Measurements from ENCODE around the gene NUAK1.

The NUAK1 gene

GRCh38 chr12:106074706-106075392 lies 63.9 kb downstream of the NUAK1 start:
- TF ChIP-seq, protein P1, sequence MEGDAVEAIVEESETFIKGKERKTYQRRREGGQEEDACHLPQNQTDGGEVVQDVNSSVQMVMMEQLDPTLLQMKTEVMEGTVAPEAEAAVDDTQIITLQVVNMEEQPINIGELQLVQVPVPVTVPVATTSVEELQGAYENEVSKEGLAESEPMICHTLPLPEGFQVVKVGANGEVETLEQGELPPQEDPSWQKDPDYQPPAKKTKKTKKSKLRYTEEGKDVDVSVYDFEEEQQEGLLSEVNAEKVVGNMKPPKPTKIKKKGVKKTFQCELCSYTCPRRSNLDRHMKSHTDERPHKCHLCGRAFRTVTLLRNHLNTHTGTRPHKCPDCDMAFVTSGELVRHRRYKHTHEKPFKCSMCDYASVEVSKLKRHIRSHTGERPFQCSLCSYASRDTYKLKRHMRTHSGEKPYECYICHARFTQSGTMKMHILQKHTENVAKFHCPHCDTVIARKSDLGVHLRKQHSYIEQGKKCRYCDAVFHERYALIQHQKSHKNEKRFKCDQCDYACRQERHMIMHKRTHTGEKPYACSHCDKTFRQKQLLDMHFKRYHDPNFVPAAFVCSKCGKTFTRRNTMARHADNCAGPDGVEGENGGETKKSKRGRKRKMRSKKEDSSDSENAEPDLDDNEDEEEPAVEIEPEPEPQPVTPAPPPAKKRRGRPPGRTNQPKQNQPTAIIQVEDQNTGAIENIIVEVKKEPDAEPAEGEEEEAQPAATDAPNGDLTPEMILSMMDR (IDR thresholded peaks at IDR 0.05; ENCODE audit: low read depth, low read length), result no peak
- H3K4me3 ChIP-seq (ENCODE audit: low read depth, low read length), result no peak overlapping the region

- TF ChIP-seq, protein P1 (IDR thresholded peaks at IDR 0.05; ENCODE audit: low read depth, low read length), result no peak
- H3K4me3 ChIP-seq (ENCODE audit: low read depth, low read length), result no peak overlapping the region
Measured at GRCh38 chr12:106074361-106074705, 64.4 kb downstream of the NUAK1 start.

DNA sequence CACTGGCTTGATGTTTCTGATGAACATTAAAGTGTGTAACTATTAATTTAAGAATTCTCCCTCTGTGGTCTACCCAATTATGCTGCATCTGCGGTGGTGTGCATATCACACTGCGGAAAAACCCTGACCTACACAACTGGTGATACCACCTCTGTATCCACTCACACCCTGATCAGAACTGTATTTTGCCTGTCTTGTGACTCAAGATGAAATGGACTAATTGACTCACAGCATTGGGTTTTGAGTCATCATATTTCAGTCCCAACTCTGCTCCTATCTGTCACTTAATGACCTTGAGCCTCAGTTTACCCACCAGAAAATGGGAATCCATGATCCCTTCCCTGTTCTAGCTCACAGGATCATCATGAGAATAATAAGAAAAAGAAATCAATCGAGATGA lies 65.6 kb downstream of the NUAK1 start:
- H3K4me3 ChIP-seq (ENCODE audit: low read depth, low read length), result no peak overlapping the region
- TF ChIP-seq, protein P1 (IDR thresholded peaks at IDR 0.05; ENCODE audit: low read depth, low read length), result no peak

DNA sequence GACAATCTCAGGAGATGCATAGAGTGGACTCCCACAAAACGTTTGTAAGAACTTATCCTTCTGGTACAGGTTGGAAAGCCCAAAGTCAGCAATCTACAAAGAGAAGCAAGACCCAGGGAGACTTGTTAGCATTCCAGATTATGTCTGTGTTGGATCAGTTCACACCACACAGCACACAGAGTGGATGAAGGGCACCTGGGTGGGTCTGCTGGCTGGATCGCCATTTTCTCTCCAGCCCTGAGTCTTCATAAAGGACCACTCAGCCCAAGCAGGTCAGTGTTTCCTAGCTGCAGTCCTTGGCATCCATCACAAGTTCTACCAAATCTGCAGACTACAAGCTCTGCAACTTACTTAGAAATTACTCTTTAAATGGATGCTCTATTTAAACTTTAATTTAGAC lies 66.0 kb downstream of the NUAK1 start:
- H3K4me3 ChIP-seq (ENCODE audit: low read depth, low read length), result no peak overlapping the region
- TF ChIP-seq, protein P1 (IDR thresholded peaks at IDR 0.05; ENCODE audit: low read depth, low read length), result no peak

DNA sequence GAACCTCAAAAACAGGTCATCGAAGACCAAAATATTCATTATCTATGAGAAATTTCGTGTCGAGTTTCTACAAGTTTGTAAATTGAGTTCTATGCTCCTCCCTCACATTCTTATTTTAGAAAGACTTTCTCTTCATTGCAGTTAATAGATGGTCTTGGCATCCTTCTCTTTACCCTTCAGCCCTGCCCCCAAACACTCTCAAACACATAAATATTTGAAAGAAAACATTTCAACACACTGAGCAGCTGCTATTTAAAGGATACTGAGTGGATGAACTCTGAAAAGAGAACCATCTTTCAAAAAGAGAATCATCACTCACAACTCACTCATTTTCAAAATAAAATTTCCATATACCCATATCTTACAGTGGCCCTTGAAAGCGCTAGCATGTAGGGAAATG lies 67.1 kb downstream of the NUAK1 start:
- TF ChIP-seq, protein P1 (IDR thresholded peaks at IDR 0.05; ENCODE audit: low read depth, low read length), result no peak
- H3K4me3 ChIP-seq (ENCODE audit: low read depth, low read length), result no peak overlapping the region

DNA sequence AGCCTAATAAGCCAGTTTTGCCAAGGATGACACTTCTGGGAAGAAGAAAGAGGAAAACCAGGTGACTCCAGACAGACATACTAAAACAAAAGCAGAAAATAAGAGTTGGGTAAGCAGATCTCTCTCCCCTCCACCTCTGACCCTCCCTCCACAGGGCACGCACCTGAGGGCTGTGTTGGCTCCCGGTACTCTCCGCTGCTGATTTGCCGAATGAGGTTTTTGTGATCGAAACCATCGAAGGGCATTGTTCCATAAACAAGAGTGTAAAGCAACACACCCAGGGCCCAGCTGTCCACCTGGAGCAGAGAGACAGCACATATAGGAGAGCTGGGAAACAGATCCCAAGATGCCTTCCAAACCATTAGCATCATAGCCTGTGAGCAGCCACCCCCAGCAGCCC lies 68.1 kb downstream of the NUAK1 start:
- H3K4me3 ChIP-seq (ENCODE audit: low read depth, low read length), result no peak overlapping the region
- TF ChIP-seq, protein P1 (IDR thresholded peaks at IDR 0.05; ENCODE audit: low read depth, low read length), result no peak

DNA sequence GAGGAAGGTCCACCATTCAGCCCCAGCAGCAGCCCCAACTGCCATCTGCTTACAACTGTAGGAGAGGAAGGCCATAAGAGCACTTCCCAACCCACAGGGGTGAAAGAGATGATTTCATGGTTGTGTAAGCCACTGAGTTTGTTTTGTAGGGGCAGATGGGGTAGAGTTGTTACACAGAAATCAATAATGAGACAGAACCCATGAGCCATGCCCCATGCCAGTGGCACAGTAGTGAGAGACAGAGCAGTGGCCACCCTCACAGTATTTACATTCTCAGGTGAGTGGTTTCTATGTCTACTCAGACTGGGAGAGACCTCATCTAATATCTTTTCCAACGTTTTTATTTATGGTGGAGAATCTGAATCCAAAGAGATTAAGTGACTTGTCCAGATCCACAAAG lies 68.6 kb downstream of the NUAK1 start:
- TF ChIP-seq, protein P1 (IDR thresholded peaks at IDR 0.05; ENCODE audit: low read depth, low read length), result no peak
- no peak overlapping the region for H3K4me3 ChIP-seq (ENCODE audit: low read depth, low read length)

Data from WI38 (cell line).